ENCODE measurements around the gene HLA-DQB1. TPM values are rescaled to one million over a fixed set of nuclear protein-coding genes. Genes with fewer than 3 reads are reported as not detected.
"Not testable (repeated sequence)": the region's sequence is repeated elsewhere in the genome, so short reads cannot be mapped to it uniquely, and the experiment has no call there.

Gene HLA-DQB1
- total RNA-seq, 1 experiment from 2014 or later = not detected

GRCh38 chr6:32669240-32669639, 2.8 kb upstream of the HLA-DQB1 start:
- H3K36me3 ChIP-seq = no peaks in the 10 kb centered on the region
- no peak overlapping the region for H3K4me3 ChIP-seq
- no peak for DNase-seq
- no peaks in the 10 kb centered on the region for H3K9me3 ChIP-seq
- no peaks in the 10 kb centered on the region for H3K27me3 ChIP-seq

DNA sequence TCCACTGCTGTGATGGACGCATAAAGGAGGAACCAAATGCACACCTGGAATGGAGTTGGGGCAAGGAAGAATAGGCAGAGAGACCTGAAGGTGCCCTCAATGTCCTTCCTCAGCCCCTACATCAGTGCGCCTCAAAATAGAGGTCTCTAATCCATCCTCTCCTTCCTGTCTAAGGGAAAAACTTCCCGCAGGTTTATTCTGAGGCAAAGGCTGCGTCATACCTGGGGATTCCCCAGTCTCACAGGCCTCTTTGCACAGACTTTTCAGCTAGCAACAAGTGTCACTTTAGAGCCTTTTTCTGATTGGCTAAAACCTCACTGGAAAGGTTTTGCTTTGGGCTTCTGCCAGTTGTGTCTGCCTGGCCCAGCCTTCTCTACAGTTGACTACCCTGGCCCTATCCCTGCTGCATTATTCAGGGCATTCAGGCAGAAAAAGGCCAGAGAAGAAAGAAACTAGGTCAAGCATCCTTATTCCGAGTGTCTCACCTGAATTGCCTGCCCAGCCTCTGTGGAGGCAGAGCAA, 1.8 kb upstream of the HLA-DQB1 start:
- H3K4me3 ChIP-seq = no peak overlapping the region
- no peak for DNase-seq
- H3K36me3 ChIP-seq = no peaks in the 10 kb centered on the region
- H3K9me3 ChIP-seq = no peaks in the 10 kb centered on the region
- no peaks in the 10 kb centered on the region for H3K27me3 ChIP-seq

DNA sequence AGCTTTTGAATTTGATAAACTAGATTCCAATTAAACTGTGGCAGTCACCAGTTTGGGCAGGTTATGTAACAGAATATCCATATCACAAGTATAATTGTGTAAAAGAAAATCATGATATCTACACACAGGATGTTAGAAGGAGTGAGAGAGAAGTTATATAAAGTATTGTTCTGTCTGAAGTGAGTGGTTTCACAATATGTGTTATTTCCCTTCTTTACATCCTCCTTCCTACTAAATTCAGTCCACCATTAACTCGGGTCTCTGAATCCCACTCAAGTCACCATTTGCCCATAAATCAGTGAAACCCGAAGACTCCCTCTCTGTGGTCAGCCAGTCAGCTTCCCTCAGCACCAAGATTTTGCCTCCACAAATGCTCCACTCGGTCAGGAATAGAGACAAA, 796 bp downstream of the HLA-DQB1 start:
- H3K36me3 ChIP-seq = no peaks in the 10 kb centered on the region
- no peaks in the 10 kb centered on the region for H3K27me3 ChIP-seq
- H3K4me3 ChIP-seq = no peak overlapping the region
- DNase-seq = no peak
- H3K9me3 ChIP-seq = no peaks in the 10 kb centered on the region

DNA sequence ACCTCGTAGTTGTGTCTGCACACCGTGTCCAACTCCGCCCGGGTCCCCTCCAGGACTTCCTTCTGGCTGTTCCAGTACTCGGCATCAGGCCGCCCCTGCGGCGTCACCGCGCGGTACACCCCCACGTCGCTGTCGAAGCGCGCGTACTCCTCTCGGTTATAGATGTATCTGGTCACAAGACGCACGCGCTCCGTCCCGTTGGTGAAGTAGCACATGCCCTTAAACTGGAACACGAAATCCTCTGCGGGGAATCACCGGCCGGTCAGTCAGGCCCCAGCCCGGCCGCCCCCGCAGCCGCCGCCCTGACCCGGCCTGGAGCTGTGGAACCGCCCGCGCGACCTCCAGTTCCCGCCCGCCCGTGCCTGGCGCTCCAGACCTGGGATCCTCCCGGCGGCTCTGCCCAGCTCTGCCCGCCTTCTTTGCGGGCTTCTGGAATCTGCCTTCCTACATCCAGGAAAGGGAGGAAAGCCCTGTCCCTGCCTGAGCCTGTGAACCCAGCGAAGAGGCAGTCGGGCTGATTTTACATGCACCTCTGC, 1.6 kb downstream of the HLA-DQB1 start:
- H3K27me3 ChIP-seq = no peaks in the 10 kb centered on the region
- H3K36me3 ChIP-seq = no peaks in the 10 kb centered on the region
- H3K4me3 ChIP-seq = no peak overlapping the region
- DNase-seq = no peak
- H3K9me3 ChIP-seq = no peaks in the 10 kb centered on the region

GRCh38 chr6:32664354-32664753, 2.1 kb downstream of the HLA-DQB1 start:
- Histone ChIP-seq H3K4me3 (no peak overlapping the region), H3K27me3 (no peaks in the 10 kb centered on the region), H3K9me3 (no peaks in the 10 kb centered on the region), H3K36me3 (no peaks in the 10 kb centered on the region)
- no peak for DNase-seq

DNA sequence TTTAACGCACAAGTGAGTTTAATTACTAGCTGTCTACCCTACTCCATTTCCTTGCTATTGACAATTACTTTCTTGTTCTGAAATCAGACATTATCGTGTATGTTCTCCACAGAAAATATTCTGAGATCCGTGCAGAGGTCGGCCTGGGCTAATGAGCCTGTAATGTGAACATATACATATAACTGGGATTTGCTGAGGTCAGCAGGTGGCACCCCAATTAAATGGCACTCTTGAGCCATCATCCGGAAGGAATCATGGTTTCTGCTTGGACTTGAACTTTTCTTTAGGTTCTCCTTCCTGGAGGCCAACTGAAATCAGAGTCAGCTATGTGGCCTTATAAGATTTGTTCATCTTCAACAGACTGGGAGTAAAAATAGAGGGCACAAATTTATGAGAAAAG, 3.6 kb downstream of the HLA-DQB1 start:
- H3K4me3 ChIP-seq = no peak overlapping the region
- no peak for DNase-seq
- no peaks in the 10 kb centered on the region for H3K36me3 ChIP-seq
- H3K27me3 ChIP-seq = no peaks in the 10 kb centered on the region
- no peaks in the 10 kb centered on the region for H3K9me3 ChIP-seq

DNA sequence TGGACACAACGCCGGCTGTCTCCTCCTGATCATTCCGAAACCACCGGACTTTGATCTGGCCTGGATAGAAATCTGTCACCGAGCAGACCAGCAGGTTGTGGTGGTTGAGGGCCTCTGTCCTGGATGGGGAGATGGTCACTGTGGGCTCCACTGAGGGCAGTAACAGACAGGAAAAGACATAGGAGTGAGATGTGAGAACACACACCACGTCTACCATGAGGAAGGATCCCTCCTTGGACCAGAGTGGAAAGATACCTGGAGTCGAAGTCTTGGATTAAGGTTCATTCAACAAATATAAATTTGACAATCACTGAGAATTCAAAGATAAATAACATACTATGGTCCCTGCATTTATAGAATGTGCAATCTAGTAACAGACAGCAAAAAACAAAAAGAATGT, 4.4 kb downstream of the HLA-DQB1 start:
- H3K4me3 ChIP-seq = no peak overlapping the region
- H3K9me3 ChIP-seq = no peaks in the 10 kb centered on the region
- H3K27me3 ChIP-seq = no peaks in the 10 kb centered on the region
- DNase-seq = no peak
- no peaks in the 10 kb centered on the region for H3K36me3 ChIP-seq

DNA sequence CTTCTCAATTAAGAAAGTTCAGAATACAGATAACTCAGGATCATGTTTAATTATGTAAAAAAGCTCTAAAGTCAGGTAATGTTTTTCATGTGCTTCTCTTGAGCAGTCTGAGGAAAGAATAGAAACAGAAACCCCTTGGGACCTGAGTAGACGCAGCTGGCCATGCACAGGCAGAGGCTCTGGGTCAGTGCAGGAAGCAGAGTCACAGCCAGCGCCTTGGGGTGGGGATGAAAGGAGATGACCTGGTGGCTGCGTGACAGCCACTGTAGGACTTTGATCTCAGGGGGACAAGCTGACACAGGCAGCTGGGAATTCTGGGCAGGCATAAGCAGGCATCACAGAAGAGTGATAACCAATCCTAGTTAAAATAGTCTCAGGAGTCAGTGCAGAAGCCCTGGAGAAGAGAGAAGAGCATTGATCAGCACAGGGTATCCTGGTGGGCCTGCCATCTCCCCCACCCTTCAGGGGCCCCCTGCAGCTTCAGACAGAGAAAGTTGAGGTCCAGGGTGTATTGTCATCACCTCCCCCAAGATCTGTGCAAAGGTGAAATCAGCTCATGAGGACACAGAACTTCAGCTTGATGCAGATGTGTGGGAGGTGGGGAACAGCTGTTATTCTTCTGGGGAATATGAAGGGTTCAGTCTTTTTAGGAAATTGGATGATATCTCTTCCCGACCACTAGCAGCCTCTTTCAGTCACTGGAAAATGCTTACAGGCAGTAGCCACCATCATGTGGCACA, 6.4 kb downstream of the HLA-DQB1 start:
- no peak for DNase-seq
- no peaks in the 10 kb centered on the region for H3K9me3 ChIP-seq
- no peak overlapping the region for H3K4me3 ChIP-seq
- H3K27me3 ChIP-seq = no peaks in the 10 kb centered on the region
- H3K36me3 ChIP-seq = no peaks in the 10 kb centered on the region

- Histone ChIP-seq H3K4me3 (no peak overlapping the region), H3K9me3 (no peaks in the 10 kb centered on the region), H3K36me3 (no peaks in the 10 kb centered on the region), H3K27me3 (no peaks in the 10 kb centered on the region)
- no peak for DNase-seq
These were observed 8.1 kb downstream of the HLA-DQB1 start for GRCh38 chr6:32658268-32658897.

- H3K36me3 ChIP-seq, H3K27me3 ChIP-seq, H3K4me3 ChIP-seq, H3K9me3 ChIP-seq, DNase-seq: not testable (repeated sequence)
These were observed 8.6 kb downstream of the HLA-DQB1 start for GRCh38 chr6:32657819-32658218.

GRCh38 chr6:32657329-32657728, 9.1 kb downstream of the HLA-DQB1 start:
- not testable (repeated sequence) for H3K9me3 ChIP-seq, H3K36me3 ChIP-seq, H3K4me3 ChIP-seq, H3K27me3 ChIP-seq, DNase-seq

GRCh38 chr6:32655203-32655710, 11.2 kb downstream of the HLA-DQB1 start:
- H3K9me3 ChIP-seq = no peaks in the 10 kb centered on the region
- H3K36me3 ChIP-seq = no peaks in the 10 kb centered on the region
- no peak overlapping the region for H3K4me3 ChIP-seq
- H3K27me3 ChIP-seq = no peaks in the 10 kb centered on the region
- no peak for DNase-seq

DNA sequence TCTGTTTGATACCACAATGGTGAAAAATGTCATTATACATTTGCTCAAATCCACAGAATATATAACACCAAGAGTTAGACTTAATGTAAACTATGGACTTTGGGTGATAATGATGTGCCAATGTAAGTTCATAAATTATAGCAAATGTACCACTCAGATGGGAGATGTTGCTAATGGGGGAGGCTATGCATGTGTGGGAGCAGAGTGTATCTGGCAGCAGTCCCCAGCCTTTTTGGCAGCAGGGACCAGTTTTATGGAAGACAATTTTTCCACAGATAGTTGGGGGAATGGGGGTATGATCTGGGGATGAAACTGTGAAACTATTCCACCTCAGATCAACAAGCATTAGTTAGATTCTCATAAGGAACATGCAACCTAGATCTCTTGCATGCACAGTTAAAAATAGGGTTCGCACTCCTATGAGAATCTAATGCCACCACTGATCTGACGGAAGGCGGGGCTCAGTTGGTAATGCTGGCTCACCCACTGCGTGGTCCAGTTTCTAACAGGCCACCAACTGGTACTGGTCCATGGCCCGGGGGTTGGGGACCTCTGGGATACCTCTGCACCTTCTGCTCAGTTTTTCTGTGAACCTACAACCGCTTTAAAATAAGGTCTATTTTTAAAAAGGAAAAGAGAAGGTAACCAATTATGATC, 21.3 kb downstream of the HLA-DQB1 start:
- Histone ChIP-seq H3K4me3 (no peak overlapping the region), H3K9me3 (no peaks in the 10 kb centered on the region), H3K36me3 (no peaks in the 10 kb centered on the region), H3K27me3 (no peaks in the 10 kb centered on the region)
- no peak for DNase-seq

GRCh38 chr6:32643904-32644303, 22.6 kb downstream of the HLA-DQB1 start:
- Histone ChIP-seq H3K27me3 (no peaks in the 10 kb centered on the region), H3K4me3 (no peak overlapping the region), H3K9me3 (no peaks in the 10 kb centered on the region), H3K36me3 (no peaks in the 10 kb centered on the region)
- no peak for DNase-seq

DNA sequence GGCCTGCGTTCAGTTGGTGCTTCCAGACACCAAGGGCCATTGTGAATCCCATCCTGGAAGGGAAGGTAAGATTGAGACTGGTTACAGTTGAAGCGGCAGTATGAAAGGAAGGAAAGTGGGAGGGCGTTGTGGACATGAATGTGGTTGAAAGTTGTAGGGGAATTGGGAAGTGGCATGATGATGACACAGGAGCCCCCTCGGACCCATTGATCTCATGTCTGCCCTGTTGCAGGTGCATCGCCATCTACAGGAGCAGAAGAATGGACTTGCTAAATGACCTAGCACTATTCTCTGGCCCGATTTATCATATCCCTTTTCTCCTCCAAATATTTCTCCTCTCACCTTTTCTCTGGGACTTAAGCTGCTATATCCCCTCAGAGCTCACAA, 23.7 kb downstream of the HLA-DQB1 start:
- no peaks in the 10 kb centered on the region for H3K9me3 ChIP-seq
- H3K27me3 ChIP-seq = no peaks in the 10 kb centered on the region
- no peak for DNase-seq
- H3K4me3 ChIP-seq = no peak overlapping the region
- no peaks in the 10 kb centered on the region for H3K36me3 ChIP-seq

DNA sequence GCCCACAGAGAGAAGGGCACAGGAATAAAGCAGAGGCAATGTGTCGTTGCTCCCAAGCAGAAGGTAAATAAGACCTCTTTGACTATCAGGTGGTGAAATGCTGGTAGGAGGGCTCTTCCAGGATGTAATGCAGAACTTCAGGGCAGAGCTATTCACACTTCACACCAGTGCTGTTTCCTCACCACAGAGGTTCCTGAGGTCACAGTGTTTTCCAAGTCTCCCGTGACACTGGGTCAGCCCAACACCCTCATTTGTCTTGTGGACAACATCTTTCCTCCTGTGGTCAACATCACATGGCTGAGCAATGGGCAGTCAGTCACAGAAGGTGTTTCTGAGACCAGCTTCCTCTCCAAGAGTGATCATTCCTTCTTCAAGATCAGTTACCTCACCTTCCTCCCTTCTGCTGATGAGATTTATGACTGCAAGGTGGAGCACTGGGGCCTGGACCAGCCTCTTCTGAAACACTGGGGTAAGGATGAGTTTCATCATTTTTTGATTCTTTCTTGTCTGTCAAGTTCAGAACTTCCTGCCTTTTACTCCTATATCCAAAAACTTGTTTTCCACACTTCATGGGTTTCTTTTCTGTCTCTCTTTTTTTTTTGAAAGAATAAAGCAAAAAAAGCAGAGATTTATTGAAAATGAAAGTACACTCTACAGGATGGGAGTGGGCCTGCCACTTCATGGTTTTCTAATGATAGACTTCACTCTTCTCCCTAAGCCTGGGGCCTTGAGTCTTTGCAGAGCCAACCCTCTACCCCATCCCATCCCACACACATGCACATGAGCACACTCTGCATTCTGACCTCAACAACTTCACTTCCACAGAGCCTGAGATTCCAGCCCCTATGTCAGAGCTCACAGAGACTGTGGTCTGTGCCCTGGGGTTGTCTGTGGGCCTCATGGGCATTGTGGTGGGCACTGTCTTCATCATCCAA, 24.4 kb downstream of the HLA-DQB1 start:
- not testable (repeated sequence) for H3K27me3 ChIP-seq, H3K9me3 ChIP-seq, H3K36me3 ChIP-seq, H3K4me3 ChIP-seq, DNase-seq
